ENCODE data around the gene MYBBP1A. TPM values are rescaled to one million over a fixed set of nuclear protein-coding genes. Genes with fewer than 3 reads are reported as not detected.

The MYBBP1A gene
- polyA plus RNA-seq, 1 donor = 46.0 TPM

Other genes with a start within 250 kb of the MYBBP1A start
- gene UBE2G1, start 188.7 kb downstream of the MYBBP1A start, polyA plus RNA-seq = 45.7 TPM
- 9.2 TPM for gene SPNS3, start 121.4 kb downstream of the MYBBP1A start, polyA plus RNA-seq
- 13.3 TPM for gene SPNS2, start 56.5 kb downstream of the MYBBP1A start, polyA plus RNA-seq
- gene GGT6, start 5.2 kb upstream of the MYBBP1A start, polyA plus RNA-seq = 2.7 TPM
- 10.1 TPM for gene SMTNL2, start 29.1 kb upstream of the MYBBP1A start, polyA plus RNA-seq
- 2.2 TPM for gene ALOX15, start 86.3 kb upstream of the MYBBP1A start, polyA plus RNA-seq
- gene PELP1, start 148.8 kb upstream of the MYBBP1A start, polyA plus RNA-seq = 50.9 TPM
- gene ARRB2, start 155.2 kb upstream of the MYBBP1A start, polyA plus RNA-seq = 96.7 TPM
- gene MED11, start 176.0 kb upstream of the MYBBP1A start, polyA plus RNA-seq = 33.0 TPM
- gene ZMYND15, start 184.4 kb upstream of the MYBBP1A start, polyA plus RNA-seq = 5.1 TPM
- 62.1 TPM for gene CXCL16, start 184.5 kb upstream of the MYBBP1A start, polyA plus RNA-seq
- 44.0 TPM for gene TM4SF5, start 216.5 kb upstream of the MYBBP1A start, polyA plus RNA-seq
- 2.1 TPM for gene VMO1, start 231.0 kb upstream of the MYBBP1A start, polyA plus RNA-seq
- 34.4 TPM for gene GLTPD2, start 233.6 kb upstream of the MYBBP1A start, polyA plus RNA-seq
- 97.1 TPM for gene PSMB6, start 240.8 kb upstream of the MYBBP1A start, polyA plus RNA-seq